ENCODE results near the gene PSMD3. TPM values are rescaled to one million over a fixed set of nuclear protein-coding genes. Genes with fewer than 3 reads are reported as not detected.
"Not testable (repeated sequence)": the region's sequence is repeated elsewhere in the genome, so short reads cannot be mapped to it uniquely, and the experiment has no call there.

The PSMD3 gene
- total RNA-seq, 1 donor from 2014 or later = 132 TPM

GRCh38 chr17:39995438-39995837 is 14.8 kb downstream of the PSMD3 start:
- intact Hi-C loops (cut with micrococcal nuclease) = no loop called here

GRCh38 chr17:39996162-39996561 is 15.6 kb downstream of the PSMD3 start:
- intact Hi-C loops (cut with micrococcal nuclease) = no loop called here

- intact Hi-C loops (cut with micrococcal nuclease) = no loop called here
Measured at GRCh38 chr17:39996800-39997199, 16.2 kb downstream of the PSMD3 start.

- intact Hi-C loops (cut with micrococcal nuclease) = no loop called here
Measured at GRCh38 chr17:39997543-39997942, 16.9 kb downstream of the PSMD3 start.

- intact Hi-C loops (cut with micrococcal nuclease) = no loop called here
Measured at GRCh38 chr17:39999067-39999466, 18.5 kb downstream of the PSMD3 start.

- intact Hi-C loops (cut with micrococcal nuclease) = no loop called here
Measured at GRCh38 chr17:40000161-40000560, 19.6 kb downstream of the PSMD3 start.

- intact Hi-C loops (cut with micrococcal nuclease) = not testable (repeated sequence)
Measured at GRCh38 chr17:40001335-40001734, 20.7 kb downstream of the PSMD3 start.

- intact Hi-C loops (cut with micrococcal nuclease) = no loop called here
Measured at GRCh38 chr17:40004072-40004471, 23.5 kb downstream of the PSMD3 start.

GRCh38 chr17:40004712-40005111 is 24.1 kb downstream of the PSMD3 start:
- intact Hi-C loops (cut with micrococcal nuclease) = no loop called here

GRCh38 chr17:40005520-40005919 is 24.9 kb downstream of the PSMD3 start:
- intact Hi-C loops (cut with micrococcal nuclease) = no loop called here

- intact Hi-C loops (cut with micrococcal nuclease) = loop anchor here (5.0 kb wide), 1 partner anchor 346 kb away; no protein-coding TSS in a partner anchor
Measured at GRCh38 chr17:40010946-40011500, 30.4 kb downstream of the PSMD3 start.

- intact Hi-C loops (cut with micrococcal nuclease) = loop anchor here (5.0 kb wide), 1 partner anchor 345 kb away; no protein-coding TSS in a partner anchor
Measured at GRCh38 chr17:40012017-40012647, 31.5 kb downstream of the PSMD3 start.

GRCh38 chr17:40014375-40014980 is 33.9 kb downstream of the PSMD3 start:
- intact Hi-C loops (cut with micrococcal nuclease) = loop anchor here (5.0 kb wide), 1 partner anchor 343 kb away; no protein-coding TSS in a partner anchor

GRCh38 chr17:40015005-40015997 is 34.7 kb downstream of the PSMD3 start, which contains the start of gene CSF3:
Gene CSF3, plus strand, starts transcription at chr17:40015440. Its CDS starts 35 bp downstream, at chr17:40015475.
- intact Hi-C loops (cut with micrococcal nuclease) = no loop called here

- intact Hi-C loops (cut with micrococcal nuclease) = no loop called here
Measured at GRCh38 chr17:40015998-40016985, 35.7 kb downstream of the PSMD3 start.

- intact Hi-C loops (cut with micrococcal nuclease) = no loop called here
Measured at GRCh38 chr17:40017422-40018080, 36.9 kb downstream of the PSMD3 start.

- intact Hi-C loops (cut with micrococcal nuclease) = no loop called here
Measured at GRCh38 chr17:40018211-40019121, 37.9 kb downstream of the PSMD3 start.

GRCh38 chr17:40019140-40019991 is 38.8 kb downstream of the PSMD3 start:
- intact Hi-C loops (cut with micrococcal nuclease) = no loop called here

Data from T-helper 1 cell treated with Interleukin-12 subunit alpha and Interleukin-12 subunit beta and Interleukin-4 antibody, amounts not matched to agents 30 ng/mL and 1 ng/mL, for 36 hours (primary cell).